Effector memory CD4-positive, alpha-beta T cell (primary cell): ENCODE data around the gene PAK5.

ENCODE experiments used
- DNase-seq, 3 donors: peaks; one replicate each; pipeline ENCODE4 v3.0.0-alpha.2; 2020
- H3K27ac ChIP-seq: 2 replicates; pipeline ENCODE4 v1.7.0; 2013; ENCODE audit warnings: mild to moderate bottlenecking, low read length, moderate library complexity; ENCODE audit not compliant: insufficient read depth, poor library complexity, severe bottlenecking
- H3K27me3 ChIP-seq: replicated peaks from 2 replicates; pipeline ENCODE4 v1.7.0; 2013; ENCODE audit warnings: mild to moderate bottlenecking, low read length; ENCODE audit not compliant: insufficient read depth, control insufficient read depth, poor library complexity, severe bottlenecking
- H3K36me3 ChIP-seq: 2 replicates; pipeline ENCODE4 v1.7.0; 2013; ENCODE audit warnings: mild to moderate bottlenecking, low read length, moderate library complexity; ENCODE audit not compliant: control insufficient read depth, insufficient read depth
- H3K4me1 ChIP-seq: 2 replicates; pipeline ENCODE4 v1.7.0; 2013; ENCODE audit warnings: low read length, mild to moderate bottlenecking; ENCODE audit not compliant: control insufficient read depth, insufficient read depth, poor library complexity, severe bottlenecking
- H3K4me3 ChIP-seq: 2 replicates; pipeline ENCODE4 v1.7.0; 2013; ENCODE audit warnings: low read length, low read depth, mild to moderate bottlenecking; ENCODE audit not compliant: insufficient read depth, poor library complexity, severe bottlenecking
- H3K9me3 ChIP-seq: 2 replicates; pipeline ENCODE4 v1.7.0; 2013; ENCODE audit warnings: mild to moderate bottlenecking, low read length, moderate library complexity; ENCODE audit not compliant: control insufficient read depth

Gene PAK5

DNA sequence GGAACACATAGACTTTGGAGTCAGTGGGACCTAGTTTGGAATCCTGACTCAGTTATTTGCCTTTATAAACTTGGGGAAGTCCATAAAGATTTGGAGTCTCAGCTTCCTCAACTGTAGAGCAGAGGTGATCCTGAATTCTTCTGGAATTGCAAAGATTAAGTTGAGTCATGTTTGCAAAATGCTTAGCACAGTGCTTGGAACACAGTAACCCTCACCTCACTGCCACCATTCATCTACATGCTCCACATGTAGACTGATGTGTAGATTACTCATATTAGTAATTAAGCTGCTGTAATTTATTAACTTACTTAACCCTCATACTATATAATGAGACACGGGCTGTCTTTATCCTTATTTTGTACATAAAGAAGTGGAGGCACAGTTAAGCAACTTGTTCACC lies 263.0 kb downstream of the PAK5 start:
- Histone ChIP-seq H3K4me3 (no peak overlapping the region), H3K27me3 (no peaks in the 10 kb centered on the region), H3K27ac (no peak overlapping the region), H3K36me3 (no peaks in the 10 kb centered on the region), H3K4me1 (no peaks in the 10 kb centered on the region), H3K9me3 (no peaks in the 10 kb centered on the region)
- DNase-seq: no peak

DNA sequence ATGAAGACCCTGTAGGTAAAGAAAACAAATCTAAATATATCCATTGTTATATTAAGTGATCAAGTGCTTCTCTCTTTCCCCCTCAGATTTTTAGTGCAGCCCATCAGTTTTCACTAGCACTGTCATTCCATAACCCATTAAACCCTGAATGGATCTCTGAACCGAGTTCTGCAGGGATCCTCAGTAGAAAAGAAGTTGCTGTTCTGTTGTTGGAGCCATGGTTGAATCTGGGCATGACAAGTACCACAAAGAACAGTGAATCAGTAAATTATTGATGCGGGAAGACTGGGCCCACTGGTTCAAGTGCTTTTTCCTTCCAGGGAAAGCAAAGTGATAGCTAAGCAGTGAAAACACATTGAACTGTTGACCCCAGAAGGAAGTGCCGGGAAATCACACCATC lies 264.1 kb downstream of the PAK5 start:
- H3K27ac ChIP-seq: no peak overlapping the region
- no peaks in the 10 kb centered on the region for H3K36me3 ChIP-seq
- DNase-seq: no peak
- no peak overlapping the region for H3K4me3 ChIP-seq
- H3K9me3 ChIP-seq: no peaks in the 10 kb centered on the region
- no peaks in the 10 kb centered on the region for H3K4me1 ChIP-seq
- no peaks in the 10 kb centered on the region for H3K27me3 ChIP-seq

DNA sequence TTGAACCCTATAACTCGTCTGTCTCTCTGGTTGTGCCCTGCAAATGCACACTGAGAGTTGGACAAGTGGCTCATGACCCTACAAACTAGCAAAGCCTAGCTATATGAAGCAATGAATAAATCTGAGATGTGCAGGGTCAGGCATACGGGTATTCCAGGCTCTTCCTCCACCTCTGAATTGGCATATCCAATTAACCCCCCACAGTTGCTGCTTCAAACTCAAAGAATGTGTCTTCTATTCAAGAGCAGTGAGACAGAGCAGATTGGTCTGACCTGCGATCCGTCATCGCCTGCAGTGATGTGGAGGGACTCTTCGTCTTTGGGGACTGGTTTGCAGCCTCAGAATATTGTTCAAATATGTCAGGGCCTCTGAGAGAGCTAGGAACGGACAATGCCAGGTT lies 264.7 kb downstream of the PAK5 start:
- no peaks in the 10 kb centered on the region for H3K4me1 ChIP-seq
- H3K4me3 ChIP-seq: no peak overlapping the region
- no peaks in the 10 kb centered on the region for H3K36me3 ChIP-seq
- no peaks in the 10 kb centered on the region for H3K27me3 ChIP-seq
- H3K27ac ChIP-seq: no peak overlapping the region
- no peaks in the 10 kb centered on the region for H3K9me3 ChIP-seq
- no peak for DNase-seq

DNA sequence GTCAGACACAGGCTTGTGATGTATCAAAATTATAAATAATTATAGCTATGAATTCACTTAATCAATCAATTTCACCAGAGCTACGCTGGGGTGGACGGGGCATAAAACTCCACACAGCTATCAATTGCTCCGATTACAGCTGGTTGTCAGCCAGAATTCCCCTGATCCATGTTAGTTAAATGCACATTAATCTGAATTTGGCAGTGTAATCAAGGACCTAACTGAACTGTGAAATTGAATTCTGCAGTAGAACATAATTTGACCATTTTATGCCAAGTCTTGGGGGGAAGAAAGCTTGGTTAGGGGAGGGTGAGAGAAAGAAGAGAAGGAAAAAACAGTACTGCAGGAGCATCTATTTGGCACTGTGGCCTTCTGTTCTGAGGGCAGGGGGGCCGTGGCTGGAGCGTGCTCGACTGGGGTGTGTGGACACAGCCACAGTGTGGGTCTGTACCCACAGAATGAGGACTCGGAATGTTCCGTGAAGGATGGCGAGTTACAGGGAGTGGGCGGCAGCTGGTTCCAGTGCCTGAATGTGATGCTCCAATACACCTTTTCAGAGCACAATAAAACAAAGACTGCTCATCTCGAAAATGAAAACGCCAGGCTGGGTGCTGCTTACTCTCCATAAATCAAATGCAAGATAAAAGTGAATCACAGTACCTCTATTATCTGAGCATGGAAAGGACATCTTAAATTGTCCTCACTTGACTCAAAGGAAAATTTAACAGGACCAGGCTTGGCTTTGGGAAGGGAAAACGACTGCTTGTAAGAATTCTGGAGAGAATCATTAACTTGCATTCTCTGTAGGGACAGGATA lies 265.3 kb downstream of the PAK5 start:
- Histone ChIP-seq H3K36me3 (no peaks in the 10 kb centered on the region), H3K9me3 (no peaks in the 10 kb centered on the region), H3K27ac (no peak overlapping the region), H3K4me3 (no peak overlapping the region), H3K27me3 (no peaks in the 10 kb centered on the region), H3K4me1 (no peaks in the 10 kb centered on the region)
- no peak for DNase-seq

DNA sequence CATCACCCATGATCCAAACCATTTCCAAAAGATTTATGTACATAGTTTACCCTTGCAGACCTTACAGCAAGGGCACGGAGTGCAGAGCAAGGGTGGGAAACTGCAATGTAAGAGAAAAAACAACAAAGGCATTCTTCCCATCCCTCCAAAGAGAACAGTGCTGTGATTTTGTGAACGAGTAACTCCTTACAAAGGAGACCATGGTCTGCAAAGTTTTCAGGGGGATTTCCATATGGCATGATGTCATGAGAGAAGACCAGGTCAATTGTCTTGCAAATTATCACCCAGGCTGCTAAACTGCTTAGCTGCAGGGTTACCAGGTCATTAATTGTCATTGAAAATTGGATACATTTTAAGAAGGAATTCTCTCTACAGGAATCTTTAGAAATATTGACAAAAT lies 266.2 kb downstream of the PAK5 start:
- Histone ChIP-seq H3K9me3 (no peaks in the 10 kb centered on the region), H3K4me1 (no peaks in the 10 kb centered on the region), H3K36me3 (no peaks in the 10 kb centered on the region), H3K4me3 (no peak overlapping the region), H3K27me3 (no peaks in the 10 kb centered on the region), H3K27ac (no peak overlapping the region)
- DNase-seq: no peak

DNA sequence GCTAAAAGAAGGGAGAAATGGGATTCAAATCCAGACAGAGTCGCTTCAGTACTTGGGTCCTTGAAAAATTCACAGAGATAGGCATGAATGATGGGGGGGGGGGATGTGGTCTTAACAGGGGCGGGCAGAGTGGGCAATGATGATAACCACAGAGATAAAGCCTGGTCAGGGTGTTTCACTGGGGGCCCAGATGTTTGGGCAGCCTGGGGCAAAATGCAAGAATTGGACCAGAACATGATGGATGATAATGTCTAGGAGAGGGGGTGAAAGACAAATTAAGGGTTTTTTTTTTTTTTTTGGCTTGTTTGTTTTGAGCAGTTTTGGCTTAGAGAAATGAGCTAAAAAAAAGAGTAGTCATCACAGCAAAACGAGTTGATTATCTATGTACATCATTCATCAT lies 267.1 kb downstream of the PAK5 start:
- no peak for DNase-seq
- Histone ChIP-seq H3K27me3 (no peaks in the 10 kb centered on the region), H3K36me3 (no peaks in the 10 kb centered on the region), H3K4me3 (no peak overlapping the region), H3K27ac (no peak overlapping the region), H3K4me1 (no peaks in the 10 kb centered on the region), H3K9me3 (no peaks in the 10 kb centered on the region)

DNA sequence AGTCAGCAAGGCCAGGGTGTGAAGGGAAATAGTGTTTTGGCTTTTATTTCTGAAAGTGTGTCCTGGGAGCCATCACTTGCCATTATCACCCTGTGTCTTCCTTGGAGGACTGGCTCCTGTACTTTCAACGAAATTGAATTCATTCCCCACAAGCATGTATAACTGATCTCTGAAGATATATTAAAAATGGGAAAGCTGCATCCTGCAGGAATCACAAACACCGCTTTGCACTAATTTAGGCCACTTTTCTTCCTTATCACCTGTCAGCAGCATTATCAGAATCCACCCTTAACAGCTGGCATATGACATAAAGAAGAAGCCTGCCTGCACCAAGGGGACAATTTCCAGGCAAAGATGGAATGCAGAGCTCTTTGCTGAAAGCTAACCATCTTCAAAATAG lies 268.3 kb downstream of the PAK5 start:
- H3K9me3 ChIP-seq: no peaks in the 10 kb centered on the region
- no peaks in the 10 kb centered on the region for H3K36me3 ChIP-seq
- H3K4me1 ChIP-seq: no peaks in the 10 kb centered on the region
- no peaks in the 10 kb centered on the region for H3K27me3 ChIP-seq
- no peak for DNase-seq
- H3K4me3 ChIP-seq: no peak overlapping the region
- H3K27ac ChIP-seq: no peak overlapping the region

DNA sequence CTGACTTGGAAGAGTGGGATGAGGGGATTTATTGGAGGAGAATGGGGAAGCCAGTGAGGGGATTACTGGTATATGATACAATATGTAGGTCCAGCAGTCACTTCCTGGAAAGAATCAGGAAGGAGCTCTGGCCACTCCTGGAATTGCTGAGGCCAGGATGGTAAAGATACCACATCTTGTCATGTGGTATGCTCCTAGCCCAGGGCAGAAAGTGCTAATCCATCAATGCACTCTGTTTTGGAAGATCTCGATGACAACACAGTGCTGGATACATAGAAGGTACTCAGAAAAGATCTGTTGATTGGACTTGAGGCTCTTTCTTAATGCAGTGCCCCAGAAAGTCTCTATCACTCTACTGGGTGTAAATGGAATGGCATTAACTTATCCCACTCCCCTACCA lies 271.9 kb downstream of the PAK5 start:
- Histone ChIP-seq H3K27me3 (no peaks in the 10 kb centered on the region), H3K4me3 (no peak overlapping the region), H3K9me3 (no peaks in the 10 kb centered on the region), H3K27ac (no peak overlapping the region), H3K36me3 (no peaks in the 10 kb centered on the region), H3K4me1 (no peaks in the 10 kb centered on the region)
- DNase-seq: no peak

DNA sequence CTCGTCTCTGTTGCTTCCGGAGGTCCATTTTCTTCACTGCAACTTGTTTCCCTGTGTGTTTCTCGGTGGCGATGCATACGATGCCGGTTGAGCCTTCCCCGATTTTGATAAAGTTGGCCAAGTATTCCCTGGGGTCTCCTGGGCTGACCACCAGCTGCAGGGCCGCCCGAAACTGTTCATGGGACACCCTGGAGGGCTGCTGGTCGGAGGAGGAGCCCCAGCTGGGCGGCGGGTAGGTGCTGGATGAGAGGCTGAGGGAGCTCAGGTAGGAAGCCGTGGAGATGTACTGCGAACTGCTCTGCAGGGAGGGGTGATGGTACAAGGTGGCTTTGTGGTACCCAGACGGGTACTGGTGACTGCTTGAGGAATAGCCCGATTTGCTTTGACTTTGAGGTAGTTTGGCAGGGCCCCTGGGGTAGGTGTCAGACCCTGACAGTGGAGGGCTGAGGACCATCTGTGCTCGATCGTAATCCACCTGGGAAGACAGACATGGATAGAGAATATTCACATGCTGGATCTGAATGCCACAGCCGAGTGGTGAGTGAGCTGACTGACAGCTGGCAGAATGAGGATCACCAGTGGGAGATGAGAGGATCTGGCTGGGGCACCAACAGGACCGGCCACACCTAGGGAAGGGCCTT lies 272.8 kb downstream of the PAK5 start:
- no peak overlapping the region for H3K4me3 ChIP-seq
- DNase-seq: no peak
- no peaks in the 10 kb centered on the region for H3K36me3 ChIP-seq
- H3K4me1 ChIP-seq: no peaks in the 10 kb centered on the region
- no peaks in the 10 kb centered on the region for H3K27me3 ChIP-seq
- no peaks in the 10 kb centered on the region for H3K9me3 ChIP-seq
- H3K27ac ChIP-seq: no peak overlapping the region

DNA sequence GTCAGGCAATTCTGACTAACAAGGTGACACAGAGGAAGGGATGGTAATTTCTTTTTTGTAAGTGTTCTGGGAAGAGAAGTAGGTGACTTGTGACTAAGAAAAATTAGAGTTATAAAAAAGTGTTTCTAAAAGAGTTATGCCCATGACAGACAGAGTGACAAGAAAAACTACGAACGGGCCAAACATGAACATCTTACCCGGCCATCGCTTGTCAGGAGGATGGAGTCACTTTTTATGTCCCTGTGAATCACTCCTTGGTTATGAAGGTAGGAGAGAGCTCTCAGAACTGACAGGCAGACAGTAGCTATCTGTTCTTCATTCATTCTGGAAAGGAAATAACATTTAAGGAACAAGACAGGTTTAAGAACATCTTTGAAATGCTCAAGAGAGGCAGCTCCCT lies 281.5 kb downstream of the PAK5 start:
- H3K36me3 ChIP-seq: no peaks in the 10 kb centered on the region
- H3K9me3 ChIP-seq: no peaks in the 10 kb centered on the region
- H3K27ac ChIP-seq: no peak overlapping the region
- DNase-seq: no peak
- H3K4me3 ChIP-seq: no peak overlapping the region
- no peaks in the 10 kb centered on the region for H3K27me3 ChIP-seq
- no peaks in the 10 kb centered on the region for H3K4me1 ChIP-seq
